ENCODE measurements around the gene CSF3. TPM values are rescaled to one million over a fixed set of nuclear protein-coding genes. Genes with fewer than 3 reads are reported as not detected.
A peak's percentile ranks its signal among the peaks of the same experiment; 100 is the strongest.

Gene CSF3
- total RNA-seq, 2 experiments from 2014 or later: not detected

- no TSS peak for BruUV-seq (replicated peaks)
- Histone ChIP-seq H3K79me2 (ENCODE audit: insufficient read depth, low read depth, low read length) (no peaks in the 10 kb centered on the region), H3K36me3 (ENCODE audit: insufficient read depth, low read length) (no peaks in the 10 kb centered on the region), H3K27ac (ENCODE audit: low read depth, low read length, poor library complexity, severe bottlenecking) (no peak overlapping the region), H3K4me3 (ENCODE audit: low read depth, low read length, poor library complexity, severe bottlenecking) (no peak overlapping the region), H3K9me3 (ENCODE audit: low read length) (no peaks in the 10 kb centered on the region), H3K4me2 (ENCODE audit: low read length) (no peak overlapping the region), H2AFZ (ENCODE audit: low read length) (no peak overlapping the region), H4K20me1 (ENCODE audit: insufficient read depth, low read length) (no peaks in the 10 kb centered on the region), H3K9me2 (ENCODE audit: insufficient read depth, low read length) (no peaks in the 10 kb centered on the region), H3K4me1 (ENCODE audit: insufficient read depth, low read length, poor library complexity, severe bottlenecking) (peaks cover 32% of the 10 kb centered on the region)
- ChIA-PET POLR2A (no interaction called here), CTCF (ENCODE audit: unreplicated experiment) (no interaction called here)
- no peak for DNase-seq (ENCODE audit: low spot score)
- intact Hi-C loops (cut with micrococcal nuclease; ENCODE audit: unreplicated experiment): no loop called here
- no peak for TF ChIP-seq CTCF (conservative IDR thresholded peaks at IDR 0.05; ENCODE audit: low read length)
- TF ChIP-seq EZH2phosphoT487 (IDR thresholded peaks at IDR 0.05; ENCODE audit: borderline replicate concordance, low read depth, low read length): no peak
These were observed 45.8 kb downstream of the CSF3 start for GRCh38 chr17:40060887-40061608.

DNA sequence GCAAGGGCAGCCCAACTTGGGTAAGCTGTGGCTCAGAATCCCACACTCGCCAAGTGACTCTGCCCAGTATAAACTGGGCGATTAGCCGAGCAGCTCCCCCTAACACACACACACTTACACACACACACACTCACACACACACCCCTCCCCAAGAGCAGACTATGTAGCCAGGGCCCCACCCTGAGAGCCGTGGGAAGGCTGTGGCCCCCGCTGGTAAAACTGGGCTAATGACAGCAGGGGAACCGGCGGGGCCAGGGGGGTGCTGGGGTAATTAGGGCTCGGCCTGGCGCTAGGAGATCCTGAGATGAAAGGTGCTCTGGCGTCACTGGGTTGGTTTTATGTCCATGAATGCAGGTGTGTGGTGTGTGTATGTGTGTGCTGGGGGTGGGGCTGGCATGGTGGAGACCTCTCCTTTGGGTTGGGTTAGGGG lies 46.4 kb downstream of the CSF3 start:
- H3K9me2 ChIP-seq (ENCODE audit: insufficient read depth, low read length): no peaks in the 10 kb centered on the region
- H2AFZ ChIP-seq (ENCODE audit: low read length): no peak overlapping the region; the same call in 1 of the 2 replicates
- peaks cover 32% of the 10 kb centered on the region for H3K4me1 ChIP-seq (ENCODE audit: insufficient read depth, low read length, poor library complexity, severe bottlenecking)
- POLR2A ChIA-PET: interaction anchor here (0.5 kb wide), 1 partner anchor 43 kb away, joined by 3 read pairs; no protein-coding TSS in a partner anchor
- BruUV-seq (replicated peaks): no TSS peak
- H3K79me2 ChIP-seq (ENCODE audit: insufficient read depth, low read depth, low read length): no peaks in the 10 kb centered on the region
- no peak overlapping the region for H3K27ac ChIP-seq (ENCODE audit: low read depth, low read length, poor library complexity, severe bottlenecking)
- no peak for TF ChIP-seq EZH2phosphoT487 (IDR thresholded peaks at IDR 0.05; ENCODE audit: borderline replicate concordance, low read depth, low read length)
- TF ChIP-seq CTCF (conservative IDR thresholded peaks at IDR 0.05; ENCODE audit: low read length): no peak
- no peaks in the 10 kb centered on the region for H4K20me1 ChIP-seq (ENCODE audit: insufficient read depth, low read length)
- no peaks in the 10 kb centered on the region for H3K36me3 ChIP-seq (ENCODE audit: insufficient read depth, low read length)
- H3K9me3 ChIP-seq (ENCODE audit: low read length): no peaks in the 10 kb centered on the region
- CTCF ChIA-PET (ENCODE audit: unreplicated experiment): no interaction called here
- peak overlapping the region; percentile 62 for H3K4me2 ChIP-seq (ENCODE audit: low read length)
- no peak for DNase-seq (ENCODE audit: low spot score)
- H3K4me3 ChIP-seq (ENCODE audit: low read depth, low read length, poor library complexity, severe bottlenecking): no peak overlapping the region
- intact Hi-C loops (cut with micrococcal nuclease; ENCODE audit: unreplicated experiment): loop anchor here (2.0 kb wide), 1 partner anchor 49 kb away; no protein-coding TSS in a partner anchor
